ENCODE results near the gene PLEKHA4.
"Not testable (repeated sequence)": the region's sequence is repeated elsewhere in the genome, so short reads cannot be mapped to it uniquely, and the experiment has no call there.

Gene PLEKHA4

DNA sequence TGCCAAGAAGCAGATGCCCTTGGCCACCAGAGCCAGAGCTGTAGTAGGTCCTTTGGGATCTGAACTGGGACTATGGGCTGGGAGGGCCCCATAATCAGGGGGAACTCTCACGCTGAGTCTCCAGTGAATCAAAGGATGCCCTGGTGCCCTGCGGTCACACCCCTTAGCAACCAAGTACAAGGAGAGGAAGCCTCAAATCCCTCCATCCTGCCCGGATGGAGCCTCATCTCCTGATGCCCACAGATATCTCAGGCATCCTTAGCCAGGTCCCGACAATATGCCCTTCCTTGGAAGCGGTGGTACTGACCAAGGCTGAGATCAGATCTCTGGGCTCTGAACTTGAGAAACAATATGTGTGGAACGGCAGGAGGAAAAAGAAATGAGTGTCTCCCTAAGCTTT lies 1.7 kb downstream of the PLEKHA4 start:
- DNase-seq: no peak

- DNase-seq: peak in 1 of 14 donors; percentile 10
Observed at GRCh38 chr19:48862827-48863226, 5.6 kb downstream of the PLEKHA4 start.

GRCh38 chr19:48861313-48861712 lies 7.1 kb downstream of the PLEKHA4 start:
- DNase-seq: no peak

DNA sequence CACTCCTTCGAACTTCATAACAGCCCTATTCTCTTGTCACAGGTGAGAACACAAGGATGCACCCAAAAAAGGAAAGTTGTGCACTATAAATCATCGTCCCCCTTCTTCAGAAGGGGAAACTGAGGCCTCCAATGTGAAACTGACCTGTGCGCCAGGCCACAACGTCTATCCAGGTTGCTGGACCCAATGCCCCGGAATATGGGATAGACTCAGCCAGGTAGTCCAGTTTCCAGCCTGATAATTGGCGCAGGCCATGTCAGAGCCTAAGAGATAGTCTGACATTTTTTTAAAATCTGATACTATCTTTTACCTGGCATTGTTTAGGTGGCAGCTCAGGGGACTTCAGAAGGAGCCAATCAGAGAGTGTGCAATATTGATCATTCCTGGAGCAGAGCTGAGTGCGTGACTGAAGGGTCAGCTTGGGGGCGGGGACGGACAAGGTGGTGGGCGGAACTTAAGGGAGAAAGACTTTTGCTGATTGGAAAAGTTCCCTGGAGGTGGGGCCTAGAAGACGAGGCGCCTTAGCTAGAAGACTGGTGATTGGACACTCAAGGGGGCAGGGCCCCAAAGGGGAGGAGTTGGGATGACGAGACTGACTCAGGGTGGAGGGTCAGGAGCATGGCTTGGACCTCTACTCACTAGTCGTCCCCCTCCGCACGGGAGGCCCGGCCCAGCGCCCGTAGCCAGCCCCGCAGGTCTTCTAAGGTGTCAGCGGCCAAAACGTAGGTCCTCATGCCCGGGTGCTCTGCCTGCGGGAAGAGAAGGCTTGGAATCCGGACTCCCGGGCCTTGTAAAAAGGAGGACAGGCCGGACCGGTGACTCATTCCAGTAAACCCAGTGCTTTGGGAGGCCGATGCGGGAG lies 8.5 kb downstream of the PLEKHA4 start:
- no peak for DNase-seq

GRCh38 chr19:48858984-48859710 lies 9.3 kb downstream of the PLEKHA4 start:
- no peak for DNase-seq

GRCh38 chr19:48856921-48857320 lies 11.5 kb downstream of the PLEKHA4 start:
- no peak for DNase-seq

GRCh38 chr19:48854103-48854502 lies 14.3 kb downstream of the PLEKHA4 start:
- DNase-seq: no peak

GRCh38 chr19:48853483-48853882 lies 14.9 kb downstream of the PLEKHA4 start:
- no peak for DNase-seq

- DNase-seq: no peak
Observed at GRCh38 chr19:48852292-48852691, 16.1 kb downstream of the PLEKHA4 start.

DNA sequence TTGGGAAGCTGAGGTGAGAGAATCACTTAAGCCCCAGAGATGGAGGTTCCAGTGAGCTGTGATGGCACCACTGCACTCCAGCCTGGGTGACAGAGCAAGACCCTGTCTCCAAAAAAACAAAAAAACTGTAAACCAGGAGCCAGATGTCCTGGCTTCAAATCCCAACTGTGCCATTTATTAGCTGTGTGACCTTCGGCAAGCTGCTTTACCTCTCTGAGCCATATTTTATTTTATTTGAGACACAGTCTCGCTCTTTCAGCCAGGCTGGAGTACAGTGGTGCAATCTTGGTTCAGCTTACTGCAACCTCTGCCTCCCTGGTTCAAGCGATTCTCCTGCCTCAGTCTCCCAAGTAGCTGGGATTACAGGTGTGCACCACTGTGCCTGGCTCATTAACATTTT lies 21.8 kb downstream of the PLEKHA4 start:
- DNase-seq: not testable (repeated sequence)

GRCh38 chr19:48845384-48845783 lies 23.0 kb downstream of the PLEKHA4 start:
- no peak for DNase-seq

GRCh38 chr19:48844472-48844871 lies 23.9 kb downstream of the PLEKHA4 start:
- no peak for DNase-seq

GRCh38 chr19:48842789-48843162 lies 25.6 kb downstream of the PLEKHA4 start:
- peak in 9 of 14 donors; percentile 1 to 31 (median 15) for DNase-seq

DNA sequence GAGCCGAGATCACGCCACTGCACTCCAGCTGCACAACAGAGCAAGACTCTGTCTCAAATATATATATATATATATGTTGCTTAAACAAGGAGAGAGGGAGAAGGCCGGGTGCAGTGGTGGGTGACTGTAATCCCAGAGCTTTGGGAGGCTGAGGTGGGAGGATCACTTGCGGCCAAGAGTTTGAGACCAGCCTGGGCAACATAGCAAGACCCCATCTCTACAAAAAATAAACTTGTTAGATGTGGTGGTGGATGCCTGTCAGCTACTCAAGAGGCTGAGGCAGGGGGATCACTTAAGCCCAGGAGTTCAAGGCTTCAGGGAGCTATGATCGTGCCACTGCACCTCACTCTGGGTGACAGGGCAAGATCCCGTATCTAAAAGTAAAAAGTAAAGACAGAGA lies 26.8 kb downstream of the PLEKHA4 start:
- DNase-seq: no peak

DNA sequence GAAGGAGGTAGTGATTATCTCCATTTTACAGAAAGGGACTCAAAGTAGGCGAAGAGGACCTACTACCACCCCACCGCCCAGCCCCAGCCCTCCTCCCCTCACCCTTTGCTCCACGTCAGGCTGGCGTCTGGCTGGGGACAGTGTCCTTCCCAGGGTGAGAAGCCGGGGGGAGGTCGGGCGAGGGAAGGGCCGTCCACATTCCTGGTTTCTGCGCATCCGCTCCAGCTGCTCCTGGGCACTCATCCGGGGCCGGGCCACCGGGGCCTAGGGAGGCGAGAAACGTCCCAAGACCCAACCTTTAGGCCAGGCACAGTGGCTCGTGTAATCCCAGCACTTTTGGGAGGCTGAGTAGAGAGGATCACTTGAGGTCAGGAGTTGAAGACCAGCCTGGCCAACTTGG lies 27.4 kb downstream of the PLEKHA4 start:
- DNase-seq: no peak

GRCh38 chr19:48837687-48838086 lies 30.7 kb downstream of the PLEKHA4 start:
- DNase-seq: peak in 2 of 14 donors; percentile 20 to 24

DNA sequence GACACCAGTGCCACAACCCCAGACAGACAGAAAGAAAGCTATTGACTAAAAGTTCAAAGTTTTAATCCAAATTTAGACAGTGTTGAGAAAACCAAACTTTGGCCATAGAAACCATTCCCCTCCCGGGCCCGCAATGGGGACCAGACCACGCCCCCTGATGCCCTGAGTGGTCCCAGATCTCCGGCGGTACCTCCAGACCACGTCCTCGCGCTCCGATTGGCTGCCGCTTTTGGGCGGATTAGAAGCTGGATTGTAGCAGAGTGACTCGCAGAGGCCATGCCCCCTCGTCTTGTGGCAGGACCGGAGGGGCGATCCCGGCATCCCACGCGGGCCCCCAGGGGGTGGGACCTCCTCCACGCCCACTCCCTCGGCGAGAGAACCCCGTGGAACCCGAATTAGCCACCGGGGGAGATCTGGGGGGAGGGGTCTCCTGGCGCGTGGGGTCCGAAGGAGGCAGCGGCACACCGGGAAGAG lies 31.3 kb downstream of the PLEKHA4 start:
- peak in 12 of 14 donors; percentile 40 to 84 (median 69) for DNase-seq

DNA sequence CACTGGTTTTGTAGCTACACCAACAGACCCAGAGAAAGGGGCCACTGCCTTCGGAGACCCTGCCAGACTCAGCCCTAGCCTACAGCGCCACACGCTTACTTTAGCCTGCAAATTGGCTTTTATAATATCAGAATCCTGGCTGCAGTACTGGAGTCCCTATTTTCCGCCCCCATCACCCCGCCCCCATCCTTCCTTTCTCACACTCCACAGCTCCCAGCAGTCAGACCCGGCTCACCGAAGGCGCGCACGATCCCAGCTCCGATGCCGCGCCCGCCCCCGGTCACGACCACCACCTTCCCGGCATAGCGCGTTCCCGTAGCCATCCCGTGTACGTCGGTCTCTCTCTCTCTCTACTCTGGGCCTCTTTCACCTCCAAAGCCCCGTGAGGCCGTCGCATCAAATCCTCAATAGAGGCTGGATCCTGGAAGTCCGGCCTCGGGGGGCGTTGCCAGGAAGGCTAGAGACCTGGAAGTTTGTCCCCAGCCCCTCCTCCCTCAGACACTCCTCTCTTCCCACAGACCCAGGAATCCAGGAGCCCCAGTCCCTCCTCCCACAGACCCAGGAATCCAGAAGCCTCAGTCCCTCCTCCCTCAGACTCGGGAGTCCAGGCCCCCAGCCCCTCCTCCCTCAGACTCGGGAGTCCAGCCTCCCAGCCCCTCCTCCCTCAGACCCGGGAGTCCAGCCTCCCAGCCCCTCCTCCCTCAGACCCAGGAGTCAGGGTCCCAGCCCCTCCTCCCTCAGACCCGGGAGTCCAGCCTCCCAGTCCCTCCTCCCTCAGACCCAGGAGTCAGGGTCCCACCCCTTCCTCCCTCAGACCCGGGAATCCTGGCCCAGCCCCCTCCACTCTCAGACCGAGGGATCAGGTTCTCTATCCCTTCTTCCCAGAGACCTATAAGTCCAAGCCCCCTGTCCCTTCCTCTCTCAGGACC lies 32.1 kb downstream of the PLEKHA4 start, which contains the start of gene HSD17B14:
TSS of gene HSD17B14 (minus strand) at position 403 of the 929 bp plus-strand sequence. CDS start at position 323, 80 bp downstream.
- peak in 10 of 14 donors; percentile 16 to 78 (median 66) for DNase-seq

- DNase-seq: peak in 13 of 14 donors; percentile 20 to 89 (median 84)
Observed at GRCh38 chr19:48835734-48836088, 32.7 kb downstream of the PLEKHA4 start.

GRCh38 chr19:48833977-48834376 lies 34.4 kb downstream of the PLEKHA4 start:
- DNase-seq: no peak

DNA sequence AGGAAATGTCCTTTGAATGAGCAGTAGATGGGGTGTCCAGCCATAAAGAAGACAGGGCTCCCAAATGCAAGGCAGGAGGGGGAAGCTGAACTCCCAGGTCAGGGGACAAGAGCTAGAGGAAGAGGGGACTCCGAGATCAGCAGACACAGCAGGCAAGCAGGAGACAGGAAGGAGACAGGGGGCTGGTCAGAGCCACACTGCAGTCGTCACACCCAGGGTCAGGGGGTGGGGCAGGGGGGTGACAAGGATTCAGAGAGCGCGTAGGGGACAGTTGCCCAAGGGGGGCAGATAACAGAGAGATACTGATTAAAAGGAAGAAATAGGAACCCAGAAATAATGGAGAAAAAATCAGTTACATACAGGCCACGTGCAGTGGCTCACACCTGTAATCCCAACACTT lies 35.4 kb downstream of the PLEKHA4 start:
- DNase-seq: no peak

DNA sequence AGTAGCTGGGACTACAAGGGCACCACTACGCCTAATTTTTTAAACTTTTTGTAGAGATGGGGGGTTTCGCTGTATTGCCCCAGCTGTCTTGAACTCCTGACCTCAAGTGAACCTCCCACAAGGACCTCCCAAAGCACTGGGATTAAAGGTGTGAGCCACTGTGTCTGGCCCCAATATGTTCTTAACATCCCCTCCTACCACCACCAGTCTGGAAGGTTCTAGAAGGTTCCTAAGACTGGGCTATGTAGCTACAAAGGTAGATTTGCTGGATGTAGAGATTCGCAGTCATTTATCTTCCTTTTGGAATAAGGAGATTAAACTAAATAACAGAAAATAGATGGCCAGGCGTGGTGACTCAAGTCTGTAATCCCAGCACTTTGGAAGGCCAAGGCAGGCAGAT lies 37.5 kb downstream of the PLEKHA4 start:
- DNase-seq: no peak
